ENCODE measurements around the gene CYGB. TPM values are rescaled to one million over a fixed set of nuclear protein-coding genes. Genes with fewer than 3 reads are reported as not detected.

Gene CYGB
- total and polyA plus RNA-seq, 2 of the 13 experiments (the other 11 are each of a cell fraction or from before 2014, with no cell fraction given): 18.9 to 27.1 TPM

DNA sequence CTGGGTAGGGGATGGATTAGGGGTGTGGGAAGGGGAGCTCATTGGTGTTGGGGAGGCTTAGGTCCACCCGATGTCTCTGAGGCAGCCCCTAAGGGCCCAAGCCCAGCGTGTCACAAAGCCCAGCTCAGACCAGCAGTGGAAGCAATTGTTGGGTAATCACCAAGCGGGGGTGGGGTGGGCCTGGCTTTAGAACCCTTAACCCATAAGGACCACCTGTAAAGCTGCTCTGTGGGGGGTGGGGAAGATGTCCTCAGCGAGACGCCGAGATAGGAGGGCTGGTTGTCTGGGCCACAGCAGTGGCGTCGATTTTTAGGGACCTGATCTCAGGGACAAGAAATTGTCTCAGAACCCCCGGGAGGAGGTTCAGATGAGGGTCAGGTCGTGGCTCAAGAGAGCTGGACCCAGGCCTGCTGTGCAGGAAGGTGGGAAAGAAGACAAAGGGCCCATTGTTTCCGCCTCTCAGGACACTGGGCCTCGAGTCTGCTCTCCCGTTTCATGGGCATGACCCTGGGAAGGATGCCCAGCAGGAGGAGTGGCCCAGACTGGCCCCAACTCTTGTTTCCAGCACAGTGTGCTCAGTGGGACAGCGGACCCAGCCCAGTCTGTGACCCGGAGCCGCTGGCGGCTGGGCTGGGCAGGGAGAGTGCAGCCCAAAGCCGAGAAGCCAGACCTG is 32.2 kb upstream of the CYGB start (continued):
- TF ChIP-seq, protein P1, sequence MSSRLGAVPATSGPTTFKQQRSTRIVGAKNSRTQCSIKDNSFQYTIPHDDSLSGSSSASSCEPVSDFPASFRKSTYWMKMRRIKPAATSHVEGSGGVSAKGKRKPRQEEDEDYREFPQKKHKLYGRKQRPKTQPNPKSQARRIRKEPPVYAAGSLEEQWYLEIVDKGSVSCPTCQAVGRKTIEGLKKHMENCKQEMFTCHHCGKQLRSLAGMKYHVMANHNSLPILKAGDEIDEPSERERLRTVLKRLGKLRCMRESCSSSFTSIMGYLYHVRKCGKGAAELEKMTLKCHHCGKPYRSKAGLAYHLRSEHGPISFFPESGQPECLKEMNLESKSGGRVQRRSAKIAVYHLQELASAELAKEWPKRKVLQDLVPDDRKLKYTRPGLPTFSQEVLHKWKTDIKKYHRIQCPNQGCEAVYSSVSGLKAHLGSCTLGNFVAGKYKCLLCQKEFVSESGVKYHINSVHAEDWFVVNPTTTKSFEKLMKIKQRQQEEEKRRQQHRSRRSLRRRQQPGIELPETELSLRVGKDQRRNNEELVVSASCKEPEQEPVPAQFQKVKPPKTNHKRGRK (CRISPR knock-in tag; IDR thresholded peaks at IDR 0.05): no peak
- TF ChIP-seq ZNF350 (CRISPR knock-in tag; IDR thresholded peaks at IDR 0.05; ENCODE audit: borderline replicate concordance, low read depth) (peak; percentile 63; the same call in 1 of the 2 replicates), ZNF792 (CRISPR knock-in tag; IDR thresholded peaks at IDR 0.05) (0 out of 2 replicates have a peak, but pooled peaks have one; percentile 69), ZNF326 (CRISPR knock-in tag; IDR thresholded peaks at IDR 0.05; ENCODE audit: borderline replicate concordance) (no peak), SALL1 (CRISPR knock-in tag; IDR thresholded peaks at IDR 0.05) (peak; percentile 72), DPF2 (CRISPR knock-in tag; IDR thresholded peaks at IDR 0.05; ENCODE audit: borderline replicate concordance, low read depth) (no peak), ZNF235 (CRISPR knock-in tag; IDR thresholded peaks at IDR 0.05; ENCODE audit: borderline replicate concordance) (no peak), ESRRA (CRISPR knock-in tag; IDR thresholded peaks at IDR 0.05; ENCODE audit: low read depth) (0 out of 2 replicates have a peak, but pooled peaks have one; percentile 51), KMT2A (CRISPR knock-in tag; IDR thresholded peaks at IDR 0.05) (no peak), NONO (IDR thresholded peaks at IDR 0.05) (no peak), NONO (CRISPR knock-in tag; conservative IDR thresholded peaks at IDR 0.05) (peak; percentile 53; the same call in 1 of the 2 replicates), ZNF230 (CRISPR knock-in tag; IDR thresholded peaks at IDR 0.05) (no peak; the same call in 1 of the 2 replicates)
- TF ChIP-seq, protein P2, sequence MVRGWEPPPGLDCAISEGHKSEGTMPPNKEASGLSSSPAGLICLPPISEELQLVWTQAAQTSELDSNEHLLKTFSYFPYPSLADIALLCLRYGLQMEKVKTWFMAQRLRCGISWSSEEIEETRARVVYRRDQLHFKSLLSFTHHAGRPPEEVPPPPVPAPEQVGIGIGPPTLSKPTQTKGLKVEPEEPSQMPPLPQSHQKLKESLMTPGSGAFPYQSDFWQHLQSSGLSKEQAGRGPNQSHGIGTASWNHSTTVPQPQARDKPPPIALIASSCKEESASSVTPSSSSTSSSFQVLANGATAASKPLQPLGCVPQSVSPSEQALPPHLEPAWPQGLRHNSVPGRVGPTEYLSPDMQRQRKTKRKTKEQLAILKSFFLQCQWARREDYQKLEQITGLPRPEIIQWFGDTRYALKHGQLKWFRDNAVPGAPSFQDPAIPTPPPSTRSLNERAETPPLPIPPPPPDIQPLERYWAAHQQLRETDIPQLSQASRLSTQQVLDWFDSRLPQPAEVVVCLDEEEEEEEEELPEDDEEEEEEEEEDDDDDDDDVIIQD (CRISPR knock-in tag; IDR thresholded peaks at IDR 0.05; ENCODE audit: low read depth): no peak; the same call in 1 of the 2 replicates
- TF ChIP-seq, protein P3, sequence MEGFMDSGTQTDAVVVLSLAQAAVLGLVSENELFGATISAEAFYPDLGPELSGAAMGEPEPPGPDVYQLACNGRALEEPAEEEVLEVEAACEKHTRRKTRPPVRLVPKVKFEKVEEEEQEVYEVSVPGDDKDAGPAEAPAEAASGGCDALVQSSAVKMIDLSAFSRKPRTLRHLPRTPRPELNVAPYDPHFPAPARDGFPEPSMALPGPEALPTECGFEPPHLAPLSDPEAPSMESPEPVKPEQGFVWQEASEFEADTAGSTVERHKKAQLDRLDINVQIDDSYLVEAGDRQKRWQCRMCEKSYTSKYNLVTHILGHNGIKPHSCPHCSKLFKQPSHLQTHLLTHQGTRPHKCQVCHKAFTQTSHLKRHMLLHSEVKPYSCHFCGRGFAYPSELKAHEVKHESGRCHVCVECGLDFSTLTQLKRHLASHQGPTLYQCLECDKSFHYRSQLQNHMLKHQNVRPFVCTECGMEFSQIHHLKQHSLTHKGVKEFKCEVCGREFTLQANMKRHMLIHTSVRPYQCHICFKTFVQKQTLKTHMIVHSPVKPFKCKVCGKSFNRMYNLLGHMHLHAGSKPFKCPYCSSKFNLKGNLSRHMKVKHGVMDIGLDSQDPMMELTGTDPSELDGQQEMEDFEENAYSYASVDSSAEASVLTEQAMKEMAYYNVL (CRISPR knock-in tag; IDR thresholded peaks at IDR 0.05; ENCODE audit: borderline replicate concordance): no peak
- TF ChIP-seq, protein P4, sequence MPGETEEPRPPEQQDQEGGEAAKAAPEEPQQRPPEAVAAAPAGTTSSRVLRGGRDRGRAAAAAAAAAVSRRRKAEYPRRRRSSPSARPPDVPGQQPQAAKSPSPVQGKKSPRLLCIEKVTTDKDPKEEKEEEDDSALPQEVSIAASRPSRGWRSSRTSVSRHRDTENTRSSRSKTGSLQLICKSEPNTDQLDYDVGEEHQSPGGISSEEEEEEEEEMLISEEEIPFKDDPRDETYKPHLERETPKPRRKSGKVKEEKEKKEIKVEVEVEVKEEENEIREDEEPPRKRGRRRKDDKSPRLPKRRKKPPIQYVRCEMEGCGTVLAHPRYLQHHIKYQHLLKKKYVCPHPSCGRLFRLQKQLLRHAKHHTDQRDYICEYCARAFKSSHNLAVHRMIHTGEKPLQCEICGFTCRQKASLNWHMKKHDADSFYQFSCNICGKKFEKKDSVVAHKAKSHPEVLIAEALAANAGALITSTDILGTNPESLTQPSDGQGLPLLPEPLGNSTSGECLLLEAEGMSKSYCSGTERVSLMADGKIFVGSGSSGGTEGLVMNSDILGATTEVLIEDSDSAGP (CRISPR knock-in tag; IDR thresholded peaks at IDR 0.05; ENCODE audit: borderline replicate concordance): peak; percentile 72; the same call in 1 of the 2 replicates
- TF ChIP-seq, protein P5, sequence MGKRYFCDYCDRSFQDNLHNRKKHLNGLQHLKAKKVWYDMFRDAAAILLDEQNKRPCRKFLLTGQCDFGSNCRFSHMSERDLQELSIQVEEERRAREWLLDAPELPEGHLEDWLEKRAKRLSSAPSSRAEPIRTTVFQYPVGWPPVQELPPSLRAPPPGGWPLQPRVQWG (CRISPR knock-in tag; IDR thresholded peaks at IDR 0.05; ENCODE audit: borderline replicate concordance, low read depth): no peak
- TF ChIP-seq, protein P6, sequence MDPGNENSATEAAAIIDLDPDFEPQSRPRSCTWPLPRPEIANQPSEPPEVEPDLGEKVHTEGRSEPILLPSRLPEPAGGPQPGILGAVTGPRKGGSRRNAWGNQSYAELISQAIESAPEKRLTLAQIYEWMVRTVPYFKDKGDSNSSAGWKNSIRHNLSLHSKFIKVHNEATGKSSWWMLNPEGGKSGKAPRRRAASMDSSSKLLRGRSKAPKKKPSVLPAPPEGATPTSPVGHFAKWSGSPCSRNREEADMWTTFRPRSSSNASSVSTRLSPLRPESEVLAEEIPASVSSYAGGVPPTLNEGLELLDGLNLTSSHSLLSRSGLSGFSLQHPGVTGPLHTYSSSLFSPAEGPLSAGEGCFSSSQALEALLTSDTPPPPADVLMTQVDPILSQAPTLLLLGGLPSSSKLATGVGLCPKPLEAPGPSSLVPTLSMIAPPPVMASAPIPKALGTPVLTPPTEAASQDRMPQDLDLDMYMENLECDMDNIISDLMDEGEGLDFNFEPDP (CRISPR knock-in tag; conservative IDR thresholded peaks at IDR 0.05): 0 out of 2 replicates have a peak, but pooled peaks have one; percentile 89
- TF ChIP-seq, protein P7, sequence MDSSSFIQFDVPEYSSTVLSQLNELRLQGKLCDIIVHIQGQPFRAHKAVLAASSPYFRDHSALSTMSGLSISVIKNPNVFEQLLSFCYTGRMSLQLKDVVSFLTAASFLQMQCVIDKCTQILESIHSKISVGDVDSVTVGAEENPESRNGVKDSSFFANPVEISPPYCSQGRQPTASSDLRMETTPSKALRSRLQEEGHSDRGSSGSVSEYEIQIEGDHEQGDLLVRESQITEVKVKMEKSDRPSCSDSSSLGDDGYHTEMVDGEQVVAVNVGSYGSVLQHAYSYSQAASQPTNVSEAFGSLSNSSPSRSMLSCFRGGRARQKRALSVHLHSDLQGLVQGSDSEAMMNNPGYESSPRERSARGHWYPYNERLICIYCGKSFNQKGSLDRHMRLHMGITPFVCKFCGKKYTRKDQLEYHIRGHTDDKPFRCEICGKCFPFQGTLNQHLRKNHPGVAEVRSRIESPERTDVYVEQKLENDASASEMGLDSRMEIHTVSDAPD (CRISPR knock-in tag; IDR thresholded peaks at IDR 0.05): no peak
